ENCODE data around the gene CYP1A2.

- no peak for TF ChIP-seq EZH2 (optimal IDR thresholded peaks at IDR 0.05; ENCODE audit: low read depth, low read length)
- TF ChIP-seq, protein P1, sequence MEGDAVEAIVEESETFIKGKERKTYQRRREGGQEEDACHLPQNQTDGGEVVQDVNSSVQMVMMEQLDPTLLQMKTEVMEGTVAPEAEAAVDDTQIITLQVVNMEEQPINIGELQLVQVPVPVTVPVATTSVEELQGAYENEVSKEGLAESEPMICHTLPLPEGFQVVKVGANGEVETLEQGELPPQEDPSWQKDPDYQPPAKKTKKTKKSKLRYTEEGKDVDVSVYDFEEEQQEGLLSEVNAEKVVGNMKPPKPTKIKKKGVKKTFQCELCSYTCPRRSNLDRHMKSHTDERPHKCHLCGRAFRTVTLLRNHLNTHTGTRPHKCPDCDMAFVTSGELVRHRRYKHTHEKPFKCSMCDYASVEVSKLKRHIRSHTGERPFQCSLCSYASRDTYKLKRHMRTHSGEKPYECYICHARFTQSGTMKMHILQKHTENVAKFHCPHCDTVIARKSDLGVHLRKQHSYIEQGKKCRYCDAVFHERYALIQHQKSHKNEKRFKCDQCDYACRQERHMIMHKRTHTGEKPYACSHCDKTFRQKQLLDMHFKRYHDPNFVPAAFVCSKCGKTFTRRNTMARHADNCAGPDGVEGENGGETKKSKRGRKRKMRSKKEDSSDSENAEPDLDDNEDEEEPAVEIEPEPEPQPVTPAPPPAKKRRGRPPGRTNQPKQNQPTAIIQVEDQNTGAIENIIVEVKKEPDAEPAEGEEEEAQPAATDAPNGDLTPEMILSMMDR (IDR thresholded peaks at IDR 0.05; ENCODE audit: low read length): no peak
Measured at GRCh38 chr15:74748322-74748946, at the start of gene CYP1A2.
